Activated CD8-positive, alpha-beta memory T cell treated with anti-CD3 and anti-CD28 coated beads, Interleukin-2, amount 50 U/mL, for 1 hour (primary cell): ENCODE data around the gene BMPER.

Experiments used
- DNase-seq: peaks from one replicate; pipeline ENCODE4 v3.0.0-alpha.2; 2020; ENCODE audit errors: extremely low read depth

Gene BMPER

DNA sequence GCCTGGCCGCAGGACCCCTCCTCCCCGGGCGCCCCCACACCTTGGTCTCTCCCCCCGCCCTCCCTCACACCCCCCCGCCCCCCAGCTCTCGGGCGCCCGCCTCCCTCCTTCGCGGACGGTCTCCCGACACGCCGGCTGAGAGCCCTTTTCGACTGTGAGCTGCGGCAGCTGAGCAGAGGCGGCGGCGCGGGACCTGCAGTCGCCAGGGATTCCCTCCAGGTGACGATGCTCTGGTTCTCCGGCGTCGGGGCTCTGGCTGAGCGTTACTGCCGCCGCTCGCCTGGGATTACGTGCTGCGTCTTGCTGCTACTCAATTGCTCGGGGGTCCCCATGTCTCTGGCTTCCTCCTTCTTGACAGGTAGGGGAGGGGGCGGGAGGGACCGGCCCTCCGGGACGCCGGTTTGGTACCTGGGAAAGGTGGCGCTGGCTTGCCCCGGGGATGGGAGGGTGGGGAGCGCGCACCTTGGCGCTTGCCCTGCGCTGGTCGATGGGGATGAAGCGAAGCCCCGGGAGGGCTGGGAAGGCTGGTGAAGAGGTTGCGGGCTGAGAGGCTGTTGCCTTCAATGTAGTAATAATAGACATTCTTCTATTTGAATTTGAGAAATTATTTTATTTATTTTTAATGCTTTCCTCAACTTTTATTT, at the start of gene BMPER:
Gene BMPER (plus strand): TSS at position 151 of the 644 bp plus-strand sequence. CDS start 75 bp downstream, at position 226.
- no peak for DNase-seq

DNA sequence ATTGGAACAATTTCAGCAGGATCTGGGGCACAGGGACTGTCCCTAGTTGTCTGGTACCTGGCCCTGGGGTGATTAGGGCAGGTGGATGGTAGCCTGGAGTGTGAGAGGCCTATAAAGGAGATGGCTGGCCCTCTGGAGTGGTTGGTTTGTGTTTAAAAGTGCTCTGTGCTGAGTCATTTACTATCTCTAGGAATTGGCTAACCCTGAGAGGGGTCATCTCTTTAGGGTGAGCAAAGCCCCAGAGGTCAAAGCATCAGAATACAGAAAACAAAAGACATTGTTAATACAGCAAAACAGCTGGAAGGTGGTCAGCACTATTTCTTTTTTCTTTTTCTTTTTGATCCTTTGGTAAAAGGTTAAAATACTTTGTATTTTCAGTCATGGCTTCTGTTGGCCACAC, 43.4 kb upstream of the BMPER start:
- no peak for DNase-seq

DNA sequence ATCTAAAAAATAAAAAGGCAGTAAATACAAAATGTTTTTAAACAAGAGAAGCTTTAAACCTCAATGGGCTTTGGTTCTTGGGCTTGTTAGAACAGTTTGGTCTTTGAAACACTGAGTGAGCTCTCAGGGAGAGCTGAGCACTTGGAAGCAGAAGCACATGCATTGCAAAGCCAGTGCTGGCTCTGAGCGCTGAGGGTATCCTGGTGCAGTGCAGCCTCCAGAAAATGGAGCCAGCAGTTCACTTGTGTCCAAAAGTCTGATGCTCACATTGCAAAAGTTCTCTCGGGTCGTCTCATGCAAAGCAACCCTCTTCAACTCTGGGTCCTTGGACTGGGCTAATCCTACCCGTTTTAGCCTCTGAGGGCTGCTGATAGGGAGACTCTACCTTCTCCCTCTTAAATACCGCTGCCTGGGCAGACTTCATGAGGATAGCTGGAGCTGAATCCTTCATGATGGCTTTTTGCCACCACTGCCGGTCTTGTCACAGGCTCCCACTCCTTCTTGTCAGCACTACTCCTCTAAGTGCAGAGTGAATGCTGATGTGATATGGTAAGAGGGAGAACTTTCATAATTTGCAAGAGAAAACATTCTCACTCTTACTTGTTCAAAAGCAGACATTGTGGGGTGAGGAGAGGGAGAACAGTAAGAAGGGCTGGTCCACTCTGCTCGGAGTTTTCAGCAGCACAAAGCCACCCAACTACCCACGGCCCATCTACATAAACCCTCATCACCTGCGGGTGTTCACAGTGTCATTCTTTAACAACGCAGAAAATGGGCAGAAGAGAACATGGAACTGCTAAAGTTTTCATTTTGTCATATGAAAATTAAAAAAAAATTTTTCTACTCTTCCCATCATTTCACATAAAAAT, 42.2 kb upstream of the BMPER start:
- no peak for DNase-seq

- DNase-seq = no peak
Observed at GRCh38 chr7:33868166-33868565, 37.2 kb upstream of the BMPER start.

DNA sequence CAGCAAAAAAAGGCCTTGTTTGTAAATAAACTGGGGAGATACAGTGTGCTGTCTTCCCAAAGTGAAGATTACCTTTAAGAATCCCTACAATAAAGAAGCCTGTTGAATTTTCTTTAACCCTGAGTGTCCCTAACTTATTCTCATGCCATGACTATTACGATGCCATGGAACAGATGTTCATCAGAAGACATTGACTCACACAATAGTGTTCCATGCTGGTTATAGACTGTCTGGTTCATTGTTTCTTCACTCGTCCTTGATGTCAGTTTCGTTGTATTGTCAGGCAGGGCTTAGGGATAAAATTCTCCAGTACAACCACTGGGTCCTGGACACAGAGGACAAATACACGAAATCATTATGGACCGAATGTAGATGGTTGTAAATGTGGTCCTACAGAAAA, 36.2 kb upstream of the BMPER start:
- no peak for DNase-seq

GRCh38 chr7:33870120-33870519, 35.2 kb upstream of the BMPER start:
- DNase-seq = no peak

DNA sequence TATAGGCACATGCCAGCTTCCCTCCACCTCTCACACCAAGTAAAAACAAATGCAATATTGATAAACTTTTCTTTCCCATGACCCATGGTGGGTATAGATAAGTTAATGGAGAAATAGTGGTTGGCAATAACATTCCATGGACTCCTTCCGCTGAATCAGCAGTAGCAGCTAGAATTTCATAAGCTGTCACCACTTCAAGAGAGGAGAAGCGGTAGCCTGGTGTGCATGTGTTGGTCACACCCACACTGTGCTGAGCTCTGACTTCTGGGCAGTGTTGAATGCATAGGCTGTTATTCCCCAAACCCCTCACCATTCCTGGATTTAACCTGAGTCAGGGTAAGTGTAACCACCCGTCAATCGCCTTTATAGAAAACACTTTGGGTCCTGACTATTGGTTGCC, 32.5 kb upstream of the BMPER start:
- DNase-seq = no peak

DNA sequence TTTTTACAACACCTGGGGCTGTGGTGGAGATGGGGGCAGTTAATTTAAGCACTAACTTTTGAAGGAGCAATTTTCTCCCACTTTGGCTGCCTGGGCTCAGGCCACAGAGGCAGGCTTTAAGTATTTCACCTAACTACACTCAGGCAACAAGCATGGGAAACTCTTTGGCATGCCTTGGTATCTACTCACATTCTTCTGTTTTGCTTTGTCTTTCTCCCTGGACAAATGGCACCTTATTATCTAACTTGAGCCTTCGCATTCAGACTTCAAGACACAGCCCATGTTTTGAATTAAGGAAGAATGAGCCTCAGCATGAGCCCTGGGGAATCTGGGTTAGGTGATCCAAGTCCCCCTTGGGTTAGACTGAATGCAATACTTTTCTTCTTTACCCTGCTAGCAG, 31.8 kb upstream of the BMPER start:
- no peak for DNase-seq

DNA sequence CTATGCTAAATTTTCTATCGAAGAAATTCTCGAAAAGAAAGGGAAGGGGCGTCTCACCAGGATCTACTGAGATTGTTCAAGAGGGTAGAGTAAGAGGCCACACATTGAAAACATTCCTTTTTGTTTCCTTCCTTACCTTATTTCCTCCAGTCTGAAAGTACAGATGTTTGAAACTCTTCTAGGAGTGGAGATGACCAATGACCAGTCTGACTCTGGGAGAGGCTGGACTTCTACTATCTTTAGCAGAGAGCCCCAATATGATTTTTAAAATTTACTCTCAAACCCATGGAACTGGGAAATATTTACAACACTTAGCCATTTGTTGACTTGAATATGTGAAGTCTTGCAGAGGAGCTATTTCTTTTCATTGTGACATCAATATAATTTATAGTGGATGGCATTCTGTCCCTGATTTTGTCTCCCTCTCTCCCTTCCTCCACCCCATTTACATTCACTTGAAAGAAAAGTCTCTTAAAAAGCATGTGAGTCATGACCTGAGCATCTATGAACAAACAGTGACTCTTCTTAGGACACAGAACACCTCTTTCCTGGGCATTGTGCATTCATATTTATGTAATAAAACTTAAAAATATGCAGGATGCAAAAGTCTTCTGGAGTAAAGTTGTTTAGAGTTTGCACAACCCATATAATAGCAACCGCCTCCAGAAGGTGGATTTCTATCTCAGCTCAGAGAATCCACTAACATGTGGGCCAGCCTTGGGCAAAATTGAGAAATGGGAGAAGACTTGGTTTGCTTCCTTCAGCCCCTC, 31.2 kb upstream of the BMPER start:
- no peak for DNase-seq

- no peak for DNase-seq
Observed at GRCh38 chr7:33874943-33875342, 30.4 kb upstream of the BMPER start.

GRCh38 chr7:33876596-33877274, 28.6 kb upstream of the BMPER start:
- no peak for DNase-seq

- no peak for DNase-seq
Observed at GRCh38 chr7:33880787-33881186, 24.6 kb upstream of the BMPER start.

- no peak for DNase-seq
Observed at GRCh38 chr7:33881316-33881715, 24.0 kb upstream of the BMPER start.

GRCh38 chr7:33882040-33882837, 23.1 kb upstream of the BMPER start:
- DNase-seq = no peak

DNA sequence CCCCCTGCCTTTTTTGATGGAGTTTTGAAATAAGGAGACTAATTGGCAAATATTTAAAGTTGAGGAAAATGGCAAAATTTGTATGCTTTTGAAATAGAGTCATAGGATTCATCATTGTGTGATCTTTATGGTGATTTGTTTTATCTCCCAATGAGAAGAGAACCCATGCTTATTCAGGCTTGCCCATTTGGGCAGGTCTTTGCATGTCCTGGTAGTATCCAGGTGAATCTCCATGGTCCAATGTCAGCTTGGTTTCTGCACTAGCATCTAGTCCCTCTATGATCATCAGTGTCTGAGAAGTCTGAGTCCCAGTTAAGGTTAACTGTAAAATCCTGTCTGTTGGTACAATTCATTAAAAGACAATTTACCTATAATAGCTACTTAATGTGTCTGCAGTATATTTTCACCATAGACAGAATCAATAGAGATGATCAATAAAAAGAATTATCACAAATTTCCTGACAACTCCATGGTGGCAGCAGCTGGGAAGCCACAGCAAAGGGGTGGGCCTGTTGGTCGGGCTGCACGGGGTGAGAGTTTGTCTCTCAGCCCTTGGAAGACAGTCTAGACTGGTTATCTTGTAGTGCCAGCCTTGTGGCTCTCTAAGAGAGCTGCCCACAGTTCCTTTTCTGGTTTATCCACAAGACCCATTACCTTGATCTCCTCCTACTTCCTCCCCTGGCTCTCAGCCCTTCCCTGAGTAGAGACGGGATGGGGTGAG, 22.2 kb upstream of the BMPER start:
- no peak for DNase-seq

GRCh38 chr7:33883671-33883965, 21.7 kb upstream of the BMPER start:
- DNase-seq = no peak

GRCh38 chr7:33885290-33886148, 19.8 kb upstream of the BMPER start:
- DNase-seq = no peak

DNA sequence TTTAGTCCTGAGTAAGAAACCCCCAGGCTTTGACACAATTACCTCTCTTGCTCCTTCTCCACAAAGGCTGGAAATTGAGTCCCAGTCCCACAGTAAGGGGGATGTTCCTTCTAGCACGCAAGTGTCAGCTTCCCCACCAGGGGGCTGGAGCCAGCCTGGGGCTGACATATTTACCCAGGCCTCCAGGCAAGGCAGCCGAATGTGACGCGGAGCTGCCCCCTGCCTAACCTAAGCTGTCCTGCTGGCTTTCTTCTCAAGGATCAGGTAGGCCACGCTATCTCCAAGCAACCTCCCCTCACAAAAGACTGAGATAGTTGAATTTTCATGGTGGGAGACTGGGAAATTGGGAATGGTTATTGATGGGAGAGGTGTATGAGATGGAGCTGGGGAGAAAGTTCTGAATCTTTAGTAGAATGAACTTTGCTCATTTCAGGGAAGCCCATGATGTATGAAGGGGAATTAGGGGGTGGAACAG, 19.2 kb upstream of the BMPER start:
- no peak for DNase-seq

DNA sequence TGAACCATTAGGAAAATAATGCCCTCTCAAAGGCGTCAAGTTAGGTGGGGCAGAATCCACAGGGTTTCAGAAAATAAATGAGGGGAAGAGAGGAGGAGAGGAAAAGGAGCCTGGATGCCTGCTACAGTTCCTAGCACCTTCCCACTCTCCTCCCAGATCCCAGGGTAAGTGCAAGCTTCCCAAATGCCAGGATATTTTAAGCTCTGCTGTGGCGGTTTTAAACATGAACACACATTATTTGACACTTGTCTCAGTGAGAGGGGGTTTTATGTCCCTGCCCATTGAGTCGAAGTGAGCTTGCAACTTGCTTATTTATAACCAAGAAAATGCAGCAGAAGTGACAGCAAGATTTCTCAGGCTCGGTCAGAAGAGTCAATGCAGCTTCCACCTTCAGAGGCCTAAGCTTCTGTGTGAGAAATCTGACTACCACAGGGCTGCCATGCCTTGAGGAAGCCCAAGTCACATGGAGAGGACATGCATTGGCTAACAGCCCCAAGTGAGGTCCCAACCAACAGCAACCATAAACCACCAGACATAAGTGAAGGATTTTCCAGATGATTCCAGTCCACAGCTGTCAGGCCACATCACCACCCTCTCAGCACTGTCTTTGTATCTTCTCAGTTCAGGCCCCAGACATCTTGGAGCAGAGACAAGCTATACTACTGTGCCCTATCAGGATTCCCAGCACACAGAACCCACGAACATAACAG, 17.9 kb upstream of the BMPER start:
- DNase-seq = no peak
